Midbrain (tissue), 1 donor: ENCODE results near the gene KATNAL1.

Experiments used
- DNase-seq: peaks from one replicate; lab custom pipeline; 2025; lab: John Stamatoyannopoulos, UW

The KATNAL1 gene

DNA sequence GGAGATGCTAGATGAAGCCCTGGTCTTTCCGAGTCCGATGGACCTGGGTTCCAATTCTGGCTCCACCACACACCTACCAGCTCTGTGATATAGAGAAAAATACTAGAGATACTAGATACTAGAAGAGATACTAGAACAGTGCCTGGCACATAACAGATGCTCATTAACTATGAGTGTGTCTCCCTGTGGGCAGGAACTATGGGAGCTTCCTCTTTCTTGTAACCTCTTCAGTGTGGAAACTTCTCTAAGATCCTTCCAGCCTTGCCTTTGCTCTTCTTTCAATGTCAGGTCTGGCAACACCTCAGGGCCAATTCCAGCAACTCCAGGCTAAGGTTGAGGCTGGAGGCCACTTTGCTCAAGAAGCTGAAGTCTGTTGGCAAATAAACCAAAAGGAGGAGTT, 143.9 kb downstream of the KATNAL1 start:
- DNase-seq = no peak

DNA sequence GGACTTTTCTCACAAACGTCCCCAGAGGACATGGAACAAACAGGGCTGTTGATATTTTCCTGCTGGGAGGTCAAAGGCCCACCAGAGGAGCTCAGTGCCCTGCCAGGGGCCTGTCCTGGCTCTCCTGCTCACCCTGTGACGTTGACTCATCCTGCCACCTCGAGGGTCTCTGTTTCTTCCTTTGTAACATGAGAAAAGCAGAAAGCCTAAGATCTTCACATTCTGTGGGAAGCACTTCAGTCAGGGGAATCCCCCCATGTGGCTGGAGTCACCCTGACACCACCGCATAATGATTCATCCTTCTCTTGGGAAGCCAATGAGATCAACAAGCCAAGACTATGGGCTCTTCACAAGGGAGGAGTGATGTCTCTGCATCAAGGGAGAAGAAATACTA, 147.9 kb downstream of the KATNAL1 start:
- DNase-seq = no peak

- no peak for DNase-seq
Measured at GRCh38 chr13:30158774-30159445, 148.4 kb downstream of the KATNAL1 start.

- no peak for DNase-seq
Measured at GRCh38 chr13:30157616-30157993, 149.7 kb downstream of the KATNAL1 start.

DNA sequence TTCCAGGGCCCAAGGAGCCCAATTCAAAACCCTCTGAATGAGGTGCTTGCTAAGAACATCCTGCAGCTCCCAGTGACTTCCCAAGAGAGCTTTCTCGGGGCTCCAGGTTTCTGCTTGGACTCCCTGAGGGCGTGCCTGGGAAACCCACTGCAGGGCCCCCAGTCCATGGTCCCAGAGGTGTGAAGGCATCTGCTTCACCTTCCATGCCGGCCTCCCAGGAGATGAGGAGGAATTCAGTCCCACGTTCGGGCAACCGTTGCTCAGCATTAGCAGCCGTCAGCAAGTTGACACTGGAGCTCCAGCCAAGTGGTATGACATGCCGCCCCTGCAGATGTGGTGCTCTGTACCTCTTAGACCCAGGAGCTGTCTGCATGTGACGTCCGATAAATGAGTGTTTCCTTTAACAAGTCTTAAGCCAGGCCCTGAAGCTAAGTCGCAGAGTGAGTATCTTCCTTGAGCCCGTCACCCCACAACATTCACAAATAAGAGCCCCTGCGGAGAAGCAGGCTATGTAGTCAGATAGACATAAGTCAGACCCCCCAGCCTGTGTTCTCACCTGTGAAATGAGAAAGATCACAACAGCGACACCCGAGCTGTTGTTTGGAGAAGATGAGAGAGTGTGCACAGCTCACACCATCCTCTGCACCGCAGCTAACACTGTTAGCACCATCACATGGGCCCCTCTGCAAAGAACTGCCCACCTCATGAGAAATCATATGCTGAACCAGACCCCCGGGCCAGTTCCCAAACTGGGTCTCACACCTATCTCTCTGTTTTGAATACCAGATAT, 150.3 kb downstream of the KATNAL1 start:
- no peak for DNase-seq

- no peak for DNase-seq
Measured at GRCh38 chr13:30156270-30156669, 151.1 kb downstream of the KATNAL1 start.

- DNase-seq = no peak
Measured at GRCh38 chr13:30154931-30155330, 152.4 kb downstream of the KATNAL1 start.

DNA sequence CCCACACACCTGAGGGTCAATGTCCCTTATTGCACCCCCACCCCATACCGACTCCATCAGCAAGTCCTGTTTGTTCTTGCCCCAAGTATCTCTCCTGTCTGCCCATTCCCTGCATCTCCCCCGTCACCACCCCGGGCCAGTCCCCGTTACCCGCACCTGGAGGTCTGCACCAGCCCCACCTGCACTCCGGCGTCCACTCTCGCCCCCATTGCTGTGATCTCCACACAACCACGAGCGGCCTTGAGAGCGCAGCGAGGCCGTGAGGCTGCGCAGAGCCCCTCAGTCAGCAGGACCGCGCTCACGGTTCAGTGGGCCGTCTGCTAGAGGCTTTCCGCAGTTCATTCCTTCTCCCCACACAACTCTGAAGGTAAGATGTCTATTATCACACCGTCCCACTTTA, 152.8 kb downstream of the KATNAL1 start:
- no peak for DNase-seq

DNA sequence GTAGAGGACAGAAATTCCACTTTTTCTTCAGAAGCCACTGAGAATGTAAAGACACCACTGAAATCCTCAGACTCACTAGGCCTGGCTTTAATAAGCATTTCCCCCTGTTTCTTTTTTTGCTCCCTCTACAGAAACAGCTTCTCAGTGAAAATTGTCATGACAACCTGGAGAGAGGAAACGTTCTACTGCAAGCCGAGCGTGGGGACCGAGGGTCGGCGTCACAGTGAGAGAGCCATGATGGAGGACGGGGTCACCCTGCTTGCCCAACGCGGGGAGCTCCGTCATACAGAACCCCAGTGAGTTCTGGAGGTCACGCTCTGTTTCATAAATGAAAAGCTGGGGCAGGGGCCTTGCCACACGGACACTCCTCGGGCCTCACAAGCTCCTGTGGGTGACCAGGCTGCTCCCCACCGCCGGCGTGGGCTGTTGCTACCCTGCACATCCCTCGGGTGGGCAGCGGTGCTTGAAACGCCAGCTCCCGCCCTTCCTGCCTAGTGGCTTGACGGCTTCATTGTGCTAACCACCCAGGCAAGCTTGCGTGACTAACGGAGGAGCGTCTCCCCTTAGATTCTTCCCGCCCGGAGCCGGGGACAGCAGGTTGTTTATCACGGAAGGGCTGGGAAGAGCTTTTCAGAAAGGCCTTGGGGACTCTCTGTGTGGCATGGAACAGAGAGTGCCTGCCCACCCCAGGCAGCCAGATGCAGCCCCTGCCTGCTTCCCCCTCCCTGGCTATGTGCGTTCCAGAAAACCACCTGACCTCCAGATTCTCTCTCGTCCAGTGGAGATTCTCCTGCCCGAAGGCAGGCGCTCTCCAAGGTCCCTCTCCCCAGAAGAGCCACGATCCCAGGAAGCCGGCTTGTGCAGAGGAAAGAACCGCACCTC, 153.6 kb downstream of the KATNAL1 start:
- no peak for DNase-seq
